Common myeloid progenitor, CD34-positive (primary cell): Measurements from ENCODE around the gene PDZD7.

Source experiments
- CTCF ChIA-PET: fragments of 350-600 bp; sonication (Branson Sonifier 250); formaldehyde crosslinking; loops from one replicate; lab custom pipeline; 2021; ENCODE audit warnings: antibody characterized with exemption; lab: Charles Lee
- POLR2A ChIA-PET: fragments of 350-600 bp; sonication (Branson Sonifier 250); formaldehyde crosslinking; loops from one replicate; lab custom pipeline; 2021; ENCODE audit warnings: antibody characterized with exemption; lab: Charles Lee
- DNase-seq, 3 donors: peaks; one replicate each; pipeline versions ENCODE4 v3.0.0 to v3.0.0-alpha.2; 2013
- H3K27ac ChIP-seq, 2 experiments: 1 replicate in 1 of 2; 2 replicates in 1 of 2; pipeline ENCODE4 v1.7.0; 2013; ENCODE audit warnings: inconsistent platforms in 2 of 2, low read length in 2 of 2, mild to moderate bottlenecking in 2 of 2, low read depth in 1 of 2, moderate library complexity in 1 of 2; ENCODE audit not compliant: severe bottlenecking in 2 of 2, insufficient read depth in 1 of 2, poor library complexity in 1 of 2
- H3K27me3 ChIP-seq, 5 experiments: replicated peaks in 2 of 5; 1 replicate in 3 of 5; 2 replicates in 2 of 5; pipeline versions ENCODE4 v1.6.1 to v1.7.0; 2013; ENCODE audit warnings: low read length in 4 of 5, mild to moderate bottlenecking in 2 of 5, moderate library complexity in 2 of 5, inconsistent platforms in 1 of 5; ENCODE audit not compliant: insufficient read depth in 5 of 5, control insufficient read depth in 4 of 5
- H3K36me3 ChIP-seq, 4 experiments: 1 replicate in 2 of 4; 2 replicates in 2 of 4; pipeline versions ENCODE4 v1.6.1 to v1.7.0; 2013; ENCODE audit warnings: low read length in 3 of 4, control low read depth in 1 of 4, mild to moderate bottlenecking in 1 of 4; ENCODE audit not compliant: control insufficient read depth in 4 of 4, insufficient read depth in 4 of 4
- H3K4me1 ChIP-seq, 4 experiments: 1 replicate in 3 of 4; 2 replicates in 1 of 4; pipeline versions ENCODE4 v1.6.1 to v1.7.1; 2013; ENCODE audit warnings: low read length in 3 of 4, mild to moderate bottlenecking in 3 of 4, control low read depth in 1 of 4, inconsistent platforms in 1 of 4, moderate library complexity in 1 of 4; ENCODE audit not compliant: control insufficient read depth in 4 of 4, insufficient read depth in 4 of 4; ENCODE audit errors: control extremely low read depth in 1 of 4
- H3K4me3 ChIP-seq, 7 experiments: 1 replicate in 4 of 7; 2 replicates in 3 of 7; pipeline versions ENCODE4 v1.5.1 to v1.7.0; 2013; ENCODE audit warnings: mild to moderate bottlenecking in 7 of 7, low read length in 6 of 7, moderate library complexity in 6 of 7, inconsistent platforms in 2 of 7, low read depth in 2 of 7, control low read depth in 1 of 7; ENCODE audit not compliant: insufficient read depth in 4 of 7, control insufficient read depth in 1 of 7; ENCODE audit errors: extremely low read depth in 1 of 7
- H3K9me3 ChIP-seq, 5 experiments: 1 replicate in 4 of 5; 2 replicates in 1 of 5; pipeline versions ENCODE4 v1.6.1 to v1.7.1; 2013; ENCODE audit warnings: low read length in 4 of 5, mild to moderate bottlenecking in 2 of 5, inconsistent platforms in 1 of 5, low read depth in 1 of 5, moderate library complexity in 1 of 5; ENCODE audit not compliant: control insufficient read depth in 4 of 5, insufficient read depth in 2 of 5; ENCODE audit errors: control extremely low read depth in 1 of 5
- WGBS: methylation state at CpG from one replicate; pipeline ENCODE4 v1.1.5; 2013; ENCODE audit not compliant: insufficient coverage; 5-methylcytosine and 5-hydroxymethylcytosine counted together

Gene PDZD7

DNA sequence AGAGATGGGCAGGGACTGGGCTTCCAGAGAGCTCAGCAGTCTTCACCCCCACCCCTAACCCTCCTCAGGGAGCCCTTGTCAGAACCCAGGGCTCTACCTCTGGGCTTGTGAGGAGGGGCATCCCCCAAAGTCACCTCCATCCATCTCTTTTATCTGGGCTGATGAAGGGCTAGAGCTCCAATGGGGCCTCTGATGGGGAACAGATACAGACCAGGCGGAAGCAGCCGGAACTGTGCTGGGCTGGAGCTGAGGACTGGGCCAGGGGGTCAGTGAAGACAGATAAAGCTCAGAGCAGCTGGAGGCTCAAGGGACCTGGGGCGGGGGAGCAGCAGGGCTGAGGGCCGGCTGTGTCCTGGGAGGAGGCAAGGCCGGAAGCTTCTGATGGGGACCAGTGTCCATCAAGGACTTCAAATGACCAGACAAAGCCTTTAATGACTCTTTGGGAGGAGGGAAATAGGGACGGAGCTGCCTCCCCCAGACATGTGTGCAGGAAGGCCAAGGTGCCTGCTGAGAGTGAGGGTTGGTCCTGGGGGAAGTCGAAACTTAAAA lies 41.0 kb upstream of the PDZD7 start:
- Histone ChIP-seq H3K4me1 (peaks cover 0 to 30% (median 11%) of the 10 kb centered on the region in 4 experiments), H3K36me3 (no peaks in the 10 kb centered on the region), H3K27ac (no peak overlapping the region), H3K4me3 (no peak overlapping the region), H3K27me3 (peaks cover 6 to 63% (median 32%) of the 10 kb centered on the region in 5 experiments), H3K9me3 (no peaks in the 10 kb centered on the region)
- WGBS = 91% methylated on average over 7 of the region's 7 CpGs
- ChIA-PET POLR2A (no interaction called here), CTCF (interaction anchor here (0.7 to 67.5 kb wide), 4 partner anchors 23 to 70 kb away, joined by 3 to 1574 read pairs (median 8); partner anchors contain the start of genes KAZALD1, PDZD7 and SFXN3)
- no peak for DNase-seq

DNA sequence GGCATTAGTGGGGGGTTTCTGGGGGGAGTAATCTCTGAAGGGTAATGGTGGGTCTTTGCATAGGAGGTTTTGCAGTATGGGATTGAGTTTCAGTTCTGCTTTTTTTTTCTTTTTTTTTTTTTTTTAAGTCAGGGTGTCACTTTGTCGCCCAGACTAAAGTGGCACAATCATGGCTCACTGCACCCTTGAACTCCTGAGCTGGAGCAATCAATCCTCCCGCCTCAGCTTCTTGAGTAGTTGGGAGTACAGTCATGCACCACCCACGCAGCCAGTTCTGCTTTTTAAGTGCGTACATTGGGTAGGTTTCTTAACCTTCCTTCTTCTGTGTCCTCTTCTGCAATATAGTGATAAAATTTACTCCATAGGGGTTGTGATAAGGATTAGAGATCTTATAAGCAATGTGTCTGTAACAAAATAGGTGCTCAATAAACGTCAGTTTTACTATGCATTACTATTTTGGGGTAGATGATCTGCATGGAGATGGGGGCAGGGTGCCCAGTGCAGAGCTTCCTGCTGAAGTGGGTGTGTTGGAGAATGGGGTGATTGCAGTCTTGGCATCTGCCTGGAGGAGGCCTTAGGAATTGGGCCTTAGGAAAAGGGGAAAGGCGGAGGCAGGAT lies 40.4 kb upstream of the PDZD7 start:
- CTCF ChIA-PET = interaction anchor here (0.6 to 67.5 kb wide), 7 partner anchors 24 to 481 kb away, joined by 3 to 1574 read pairs (median 4); partner anchors contain the start of genes KAZALD1, PDZD7 and SFXN3

DNA sequence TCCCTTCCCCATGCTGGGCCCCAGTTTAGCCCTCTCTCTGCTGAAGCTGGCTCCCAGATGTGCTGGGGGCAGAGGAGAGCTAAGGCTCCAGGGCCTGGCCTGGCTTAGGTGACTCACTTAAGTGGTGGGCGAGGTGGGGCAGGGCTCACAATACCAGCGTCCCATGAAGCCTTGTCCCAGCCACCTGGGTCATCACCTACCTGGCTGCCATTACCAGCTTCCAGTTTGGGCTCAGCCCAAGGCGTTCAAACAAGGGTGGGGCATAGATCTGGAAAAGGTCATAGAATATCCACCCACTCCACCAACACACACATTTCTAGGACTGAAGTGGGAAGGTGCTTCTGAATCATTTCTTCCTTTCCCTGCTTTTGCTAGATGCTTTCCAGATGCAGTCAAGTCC lies 39.2 kb upstream of the PDZD7 start:
- Histone ChIP-seq H3K4me3 (no peak overlapping the region), H3K27me3 (peaks cover 6 to 58% (median 32%) of the 10 kb centered on the region in 5 experiments), H3K36me3 (no peaks in the 10 kb centered on the region), H3K27ac (no peak overlapping the region), H3K9me3 (no peaks in the 10 kb centered on the region), H3K4me1 (peaks cover 0 to 44% (median 30%) of the 10 kb centered on the region in 4 experiments)
- WGBS = 94% methylated on average over 2 of the region's 3 CpGs
- CTCF ChIA-PET = interaction anchor here (1.3 to 67.5 kb wide), 4 partner anchors 10 to 72 kb away, joined by 4 to 1574 read pairs (median 8); partner anchors contain the start of genes KAZALD1, PDZD7 and SFXN3
- no peak for DNase-seq
- POLR2A ChIA-PET = interaction anchor here (0.6 kb wide), 1 partner anchor 9 kb away, joined by 3 read pairs; the partner anchor contains the start of gene KAZALD1

More for the DNA sequence above, 40.4 kb upstream of the PDZD7 start:
- WGBS = 8% methylated on average over 2 of the region's 6 CpGs
- peak; percentile 69 to 91 (median 90) for DNase-seq
- peaks cover 6 to 61% (median 32%) of the 10 kb centered on the region in 5 experiments for H3K27me3 ChIP-seq
- H3K36me3 ChIP-seq = no peaks in the 10 kb centered on the region
- H3K9me3 ChIP-seq = no peaks in the 10 kb centered on the region
- H3K4me3 ChIP-seq = no peak overlapping the region
- H3K4me1 ChIP-seq = peaks cover 0 to 35% (median 17%) of the 10 kb centered on the region in 4 experiments
- POLR2A ChIA-PET = interaction anchor here (0.6 to 1.1 kb wide), 2 partner anchors 10 to 70 kb away, joined by 3 to 4 read pairs; no protein-coding TSS in a partner anchor
- H3K27ac ChIP-seq = no peak overlapping the region

DNA sequence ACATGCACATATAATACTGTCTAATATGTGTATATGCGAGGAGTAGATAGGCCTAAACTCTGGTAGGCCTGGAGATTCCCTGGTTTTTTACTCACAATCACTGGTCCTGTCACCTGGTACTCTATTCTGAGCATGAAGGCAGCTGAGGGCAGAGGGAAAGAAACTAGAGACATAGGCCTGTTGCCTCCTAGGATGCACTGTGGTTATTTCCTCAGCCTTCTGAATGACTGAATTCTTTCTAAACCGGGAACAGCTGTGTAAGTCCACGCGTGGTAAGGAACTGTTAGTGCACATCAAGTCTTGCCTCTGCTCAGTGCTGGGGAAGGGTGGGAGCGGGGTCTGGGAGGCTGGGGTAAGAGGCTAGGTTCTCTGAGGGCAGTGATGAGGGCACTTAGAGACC lies 38.5 kb upstream of the PDZD7 start:
- peaks cover 0 to 50% (median 36%) of the 10 kb centered on the region in 4 experiments for H3K4me1 ChIP-seq
- no peaks in the 10 kb centered on the region for H3K36me3 ChIP-seq

DNA sequence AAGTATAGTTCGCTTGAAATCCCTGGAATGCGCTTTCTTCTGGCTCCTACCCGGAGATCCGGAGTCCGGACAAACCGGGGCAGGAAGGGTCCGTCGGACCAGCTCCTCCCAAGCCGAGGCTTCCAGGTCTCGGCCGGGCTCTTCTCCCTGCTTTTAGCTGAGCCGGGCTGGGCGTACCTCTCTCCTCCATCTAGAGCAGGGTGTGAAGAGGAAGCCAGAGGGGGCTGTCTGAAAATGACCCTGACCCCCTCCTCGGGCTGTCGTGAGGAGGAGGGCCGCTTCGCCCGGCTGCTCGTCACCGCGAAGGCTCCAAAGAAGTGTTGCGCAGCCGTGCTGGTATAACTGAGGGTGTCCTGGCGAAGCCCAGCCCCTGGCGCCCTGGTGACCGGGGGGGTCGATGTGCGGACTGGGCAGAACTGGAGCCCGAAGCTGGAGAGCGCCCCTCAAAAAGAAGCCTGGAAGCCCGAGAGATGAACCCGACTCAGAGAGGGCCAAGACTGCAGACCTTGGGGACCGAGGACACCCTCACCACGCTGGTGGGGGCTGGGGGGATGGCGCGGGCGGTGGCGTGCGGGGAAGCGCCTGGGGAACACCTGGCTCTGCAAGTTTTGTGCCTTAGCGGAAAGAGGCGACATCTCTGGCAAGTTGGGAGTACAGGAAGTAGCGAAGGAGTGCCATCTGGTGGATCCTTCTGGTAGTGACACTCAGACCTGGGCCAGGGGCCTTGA lies 36.6 kb upstream of the PDZD7 start:
- peak; percentile 77 to 84 (median 81) for DNase-seq
- POLR2A ChIA-PET = interaction anchor here (1.0 to 1.1 kb wide), 2 partner anchors 17 to 26 kb away, joined by 3 to 4 read pairs; no protein-coding TSS in a partner anchor
- Histone ChIP-seq H3K27ac (no peak overlapping the region), H3K9me3 (no peaks in the 10 kb centered on the region), H3K27me3 (peaks cover 0 to 34% (median 20%) of the 10 kb centered on the region in 5 experiments), H3K4me1 (peaks cover 2 to 70% (median 55%) of the 10 kb centered on the region in 4 experiments), H3K4me3 (peak overlapping the region; percentile 41 to 79 (median 59)), H3K36me3 (no peaks in the 10 kb centered on the region)
- 1% methylated on average over 38 of the region's 43 CpGs for WGBS
- CTCF ChIA-PET = interaction anchor here (0.9 to 67.5 kb wide), 9 partner anchors 9 to 74 kb away, joined by 3 to 1574 read pairs (median 5); partner anchors contain the start of genes KAZALD1, PDZD7 and SFXN3

More for the DNA sequence above, 38.5 kb upstream of the PDZD7 start:
- no peaks in the 10 kb centered on the region for H3K9me3 ChIP-seq
- 79% methylated on average over 4 of the region's 5 CpGs for WGBS
- ChIA-PET POLR2A (interaction anchor here (0.6 kb wide), 1 partner anchor 8 kb away, joined by 3 read pairs; the partner anchor contains the start of gene KAZALD1), CTCF (interaction anchor here (0.9 to 67.5 kb wide), 7 partner anchors 11 to 73 kb away, joined by 4 to 1574 read pairs (median 5); partner anchors contain the start of genes KAZALD1, PDZD7, SFXN3 and TLX1)
- DNase-seq = no peak
- peaks cover 6 to 53% (median 33%) of the 10 kb centered on the region in 5 experiments for H3K27me3 ChIP-seq
- no peak overlapping the region for H3K27ac ChIP-seq
- H3K4me3 ChIP-seq = no peak overlapping the region

DNA sequence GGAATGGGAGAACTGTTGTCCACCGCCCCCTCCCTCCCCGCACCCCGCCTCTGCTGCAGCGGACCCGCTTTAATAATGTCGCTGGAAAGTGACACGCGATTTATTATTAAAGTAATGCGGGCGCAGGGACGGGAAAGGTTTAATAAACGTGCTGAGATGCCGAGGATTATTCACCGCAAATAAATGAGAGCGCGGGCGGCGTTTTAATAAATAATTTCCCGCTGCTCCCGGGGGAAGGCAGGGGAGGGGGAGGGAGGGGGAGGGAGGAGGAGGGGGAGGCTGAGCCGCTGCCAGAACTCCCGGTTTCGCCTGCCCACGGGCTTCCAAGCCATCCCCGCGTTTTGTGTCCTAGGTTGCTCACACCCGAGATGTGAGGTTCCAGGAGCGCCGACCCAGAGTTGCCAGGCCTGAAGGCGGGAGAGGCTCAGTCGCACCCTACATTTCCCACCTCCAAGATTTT lies 36.0 kb upstream of the PDZD7 start:
- 8% methylated on average over 7 of the region's 31 CpGs for WGBS
- no peak for DNase-seq
- peaks cover 0 to 28% (median 20%) of the 10 kb centered on the region in 5 experiments for H3K27me3 ChIP-seq
- peaks cover 2 to 73% (median 61%) of the 10 kb centered on the region in 4 experiments for H3K4me1 ChIP-seq
- H3K36me3 ChIP-seq = no peaks in the 10 kb centered on the region
- H3K4me3 ChIP-seq = peak overlapping the region in 6 of 7 experiments; percentile 51 to 79 (median 63)
- POLR2A ChIA-PET = interaction anchor here (0.8 to 1.0 kb wide), 3 partner anchors 26 to 75 kb away, joined by 3 to 5 read pairs (median 4); no protein-coding TSS in a partner anchor
- CTCF ChIA-PET = interaction anchor here (0.7 to 67.5 kb wide), 10 partner anchors 9 to 75 kb away, joined by 3 to 1574 read pairs (median 5); partner anchors contain the start of genes KAZALD1, PDZD7 and SFXN3
- no peaks in the 10 kb centered on the region for H3K9me3 ChIP-seq
- H3K27ac ChIP-seq = no peak overlapping the region
